H1 (cell line): Measurements from ENCODE around the gene C3orf22. TPM values are rescaled to one million over a fixed set of nuclear protein-coding genes. Genes with fewer than 3 reads are reported as not detected.

Experiments used
- CTCF ChIA-PET: fragments of 300-600 bp; sonication (Branson Sonifier 250); formaldehyde crosslinking; loops from one replicate; lab custom pipeline; 2021; ENCODE audit not compliant: partially characterized antibody; lab: Charles Lee
- POLR2A ChIA-PET: fragments of 300-600 bp; sonication (Branson Sonifier 250); formaldehyde crosslinking; loops from one replicate; lab custom pipeline; 2021; ENCODE audit warnings: inconsistent platforms; ENCODE audit not compliant: partially characterized antibody; lab: Charles Lee
- DNase-seq, 2 experiments: peaks; one replicate each; pipeline versions ENCODE4 v3.0.0 to v3.0.0-alpha.2; 2010 to 2022; ENCODE audit warnings: low spot score in 2 of 2, low read depth in 1 of 2, mixed read lengths in 1 of 2
- FAIRE-seq: peaks from 2 replicates; lab custom pipeline; 2011; peaks lifted over from hg19 to GRCh38; lab: Jason Lieb, UNC
- H2AFZ ChIP-seq: 2 replicates; pipeline ENCODE4 v1.8.1; 2012; ENCODE audit warnings: low read length, inconsistent platforms
- H2AK5ac ChIP-seq: 2 replicates; pipeline ENCODE4 v1.6.1; 2013; ENCODE audit warnings: low read depth, low read length
- H2BK120ac ChIP-seq: replicated peaks from 2 replicates; pipeline ENCODE3; 2013; ENCODE audit warnings: low read depth, low read length, inconsistent platforms
- H2BK12ac ChIP-seq: 2 replicates; pipeline ENCODE4 v1.6.1; 2013; ENCODE audit warnings: low read depth, low read length
- H2BK15ac ChIP-seq: 2 replicates; pipeline ENCODE4 v1.6.1; 2013; ENCODE audit warnings: low read length
- H2BK20ac ChIP-seq: 2 replicates; pipeline ENCODE4 v1.6.1; 2013; ENCODE audit warnings: low read length
- H2BK5ac ChIP-seq: 2 replicates; pipeline ENCODE4 v1.6.1; 2013; ENCODE audit warnings: low read depth, low read length
- H3K14ac ChIP-seq: 2 replicates; pipeline ENCODE4 v1.6.1; 2013; ENCODE audit warnings: inconsistent platforms; ENCODE audit not compliant: insufficient read length
- H3K18ac ChIP-seq: 2 replicates; pipeline ENCODE4 v1.6.1; 2013; ENCODE audit warnings: low read length; ENCODE audit errors: extremely low read depth
- H3K23ac ChIP-seq: 2 replicates; pipeline ENCODE4 v1.6.1; 2013; ENCODE audit warnings: inconsistent platforms; ENCODE audit not compliant: insufficient read length
- H3K23me2 ChIP-seq: 2 replicates; pipeline ENCODE4 v1.6.1; 2013; ENCODE audit warnings: low read depth, low read length
- H3K27ac ChIP-seq: 2 replicates; pipeline ENCODE4 v1.6.1; 2011; ENCODE audit warnings: low read depth, low read length, inconsistent platforms
- H3K27me3 ChIP-seq, 4 experiments: replicated peaks in 1 of 4; 1 replicate in 1 of 4; 2 replicates in 3 of 4; pipeline versions ENCODE4 v1.6.1 to v1.8.1; 2011 to 2013; ENCODE audit warnings: low read length in 3 of 4, mild to moderate bottlenecking in 3 of 4, inconsistent platforms in 2 of 4, mixed read lengths in 2 of 4, moderate library complexity in 1 of 4; ENCODE audit not compliant: control insufficient read depth in 3 of 4, insufficient read depth in 3 of 4; ENCODE audit errors: extremely low read depth in 1 of 4
- H3K36me3 ChIP-seq, 4 experiments: 2 replicates each; pipeline versions ENCODE4 v1.6.1 to v1.8.1; 2011 to 2013; ENCODE audit warnings: mild to moderate bottlenecking in 4 of 4, low read length in 3 of 4, moderate library complexity in 2 of 4, control low read depth in 1 of 4, inconsistent platforms in 1 of 4; ENCODE audit not compliant: insufficient read depth in 4 of 4, control insufficient read depth in 2 of 4
- H3K4ac ChIP-seq: replicated peaks from 2 replicates; pipeline ENCODE3; 2013; ENCODE audit warnings: low read length, low read depth, mixed read lengths, inconsistent platforms; ENCODE audit not compliant: insufficient read length
- H3K4me1 ChIP-seq, 4 experiments: replicated peaks in 1 of 4; 1 replicate in 1 of 4; 2 replicates in 3 of 4; pipeline versions ENCODE4 v1.6.1 to v1.8.1; 2011 to 2013; ENCODE audit warnings: low read length in 3 of 4, inconsistent platforms in 2 of 4, mixed read lengths in 1 of 4; ENCODE audit not compliant: insufficient read depth in 4 of 4, control insufficient read depth in 3 of 4
- H3K4me2 ChIP-seq, 2 experiments: 2 replicates each; pipeline versions ENCODE4 v1.6.1 to v1.8.1; 2011 to 2013; ENCODE audit warnings: low read depth in 2 of 2, low read length in 2 of 2, control low read depth in 1 of 2, inconsistent platforms in 1 of 2, mild to moderate bottlenecking in 1 of 2; ENCODE audit not compliant: insufficient read depth in 1 of 2
- H3K4me3 ChIP-seq, 4 experiments: fragments of 200-600, 300-600 bp in 1 of 4; sonication (generic), shearing (Covaris generic), sonication (Bioruptor Twin) in 1 of 4; 2 replicates each; pipeline versions ENCODE4 v1.5.1 to v1.8.1; 2011 to 2016; ENCODE audit warnings: low read length in 4 of 4, low read depth in 3 of 4, control low read depth in 2 of 4, inconsistent platforms in 2 of 4, mild to moderate bottlenecking in 2 of 4, mixed read lengths in 1 of 4, moderate library complexity in 1 of 4; ENCODE audit not compliant: insufficient read depth in 2 of 4; ENCODE audit errors: extremely low read depth in 1 of 4
- H3K56ac ChIP-seq: replicated peaks from 2 replicates; pipeline ENCODE3; 2013; ENCODE audit warnings: low read depth, mild to moderate bottlenecking, mixed read lengths, low read length, inconsistent platforms; ENCODE audit not compliant: insufficient read length
- H3K79me1 ChIP-seq: 2 replicates; pipeline ENCODE4 v1.6.1; 2013; ENCODE audit warnings: low read depth, low read length, control low read depth
- H3K79me2 ChIP-seq, 2 experiments: 2 replicates each; pipeline versions ENCODE4 v1.6.1 to v1.8.1; 2012 to 2013; ENCODE audit warnings: low read length in 2 of 2, mild to moderate bottlenecking in 2 of 2, inconsistent platforms in 1 of 2; ENCODE audit not compliant: insufficient read depth in 2 of 2, control insufficient read depth in 1 of 2
- H3K9ac ChIP-seq, 4 experiments: replicated peaks in 1 of 4; 1 replicate in 1 of 4; 2 replicates in 3 of 4; pipeline versions ENCODE4 v1.6.1 to v1.8.1; 2011 to 2013; ENCODE audit warnings: low read depth in 3 of 4, low read length in 3 of 4, control low read depth in 2 of 4, mild to moderate bottlenecking in 2 of 4, moderate library complexity in 2 of 4, inconsistent platforms in 1 of 4; ENCODE audit errors: extremely low read depth in 1 of 4
- H3K9me3 ChIP-seq, 2 experiments: 2 replicates each; pipeline versions ENCODE4 v1.6.1 to v1.8.1; 2012 to 2013; ENCODE audit warnings: mild to moderate bottlenecking in 2 of 2, moderate library complexity in 2 of 2, control low read depth in 1 of 2, inconsistent platforms in 1 of 2, low read depth in 1 of 2, low read length in 1 of 2, mixed read lengths in 1 of 2; ENCODE audit not compliant: insufficient read depth in 2 of 2
- H4K20me1 ChIP-seq, 2 experiments: replicated peaks in 1 of 2; 2 replicates each; pipeline versions ENCODE3 to v1.8.1; 2011 to 2013; ENCODE audit warnings: inconsistent platforms in 2 of 2, low read length in 2 of 2, mild to moderate bottlenecking in 1 of 2; ENCODE audit not compliant: insufficient read depth in 2 of 2, control insufficient read depth in 1 of 2
- H4K5ac ChIP-seq: 2 replicates; pipeline ENCODE4 v1.6.1; 2013; ENCODE audit warnings: low read length, low read depth, mixed read lengths, inconsistent platforms; ENCODE audit not compliant: insufficient read length
- H4K8ac ChIP-seq: 2 replicates; pipeline ENCODE4 v1.8.0; 2013; ENCODE audit warnings: mild to moderate bottlenecking, moderate library complexity, low read length, inconsistent platforms; ENCODE audit not compliant: insufficient read depth; ENCODE audit errors: extremely low read depth
- H4K91ac ChIP-seq: replicated peaks from 2 replicates; pipeline ENCODE3; 2013; ENCODE audit warnings: low read length, mixed read lengths, inconsistent platforms; ENCODE audit not compliant: insufficient read length
- ASH2L ChIP-seq: fragments of 200-600, 300-600 bp; sonication (generic); IDR thresholded peaks from one replicate; pipeline ENCODE4 v1.7.1; 2017; ENCODE audit warnings: low read length
- BACH1 ChIP-seq: IDR thresholded peaks from 2 replicates; pipeline ENCODE4 v1.6.1; 2012; ENCODE audit warnings: low read length, improper control_type of control experiment
- BCL11A ChIP-seq, 2 experiments: IDR thresholded peaks; one replicate each; pipeline ENCODE4 v1.6.1; 2011; ENCODE audit warnings: low read depth in 2 of 2, low read length in 2 of 2, mild to moderate bottlenecking in 2 of 2
- CHD2 ChIP-seq: IDR thresholded peaks from 2 replicates; pipeline ENCODE4 v1.6.1; 2012; ENCODE audit warnings: low read length, improper control_type of control experiment
- CREB1 ChIP-seq: IDR thresholded peaks from 2 replicates; pipeline ENCODE4 v1.6.1; 2012; ENCODE audit warnings: inconsistent platforms
- E2F6 ChIP-seq: IDR thresholded peaks from 2 replicates; pipeline ENCODE4 v1.6.1; 2012; ENCODE audit warnings: inconsistent platforms
- EGR1 ChIP-seq: IDR thresholded peaks from 2 replicates; pipeline ENCODE4 v1.6.1; 2011; ENCODE audit warnings: low read depth, low read length, borderline replicate concordance
- FOSL1 ChIP-seq: IDR thresholded peaks from 2 replicates; pipeline ENCODE4 v1.6.1; 2011; ENCODE audit warnings: mild to moderate bottlenecking, low read depth, low read length, moderate library complexity; ENCODE audit not compliant: insufficient read depth
- GTF2F1 ChIP-seq: IDR thresholded peaks from 2 replicates; pipeline ENCODE4 v1.6.1; 2012; ENCODE audit warnings: low read depth, low read length, improper control_type of control experiment, borderline replicate concordance
- HDAC6 ChIP-seq: IDR thresholded peaks from one replicate; pipeline ENCODE4 v1.7.1; 2012; ENCODE audit warnings: low read depth, mild to moderate bottlenecking, inconsistent platforms, low read length, moderate library complexity
- KDM1A ChIP-seq: fragments of 200-600, 300-600 bp; sonication (generic); IDR thresholded peaks from 2 replicates; pipeline ENCODE4 v1.7.1; 2016; ENCODE audit warnings: mild to moderate bottlenecking, low read length, borderline replicate concordance
- MAFK ChIP-seq: IDR thresholded peaks from 2 replicates; pipeline ENCODE4 v1.6.1; 2012; ENCODE audit warnings: low read depth, mild to moderate bottlenecking, improper control_type of control experiment, low read length
- MAX ChIP-seq: IDR thresholded peaks from 2 replicates; pipeline ENCODE4 v1.6.1; 2012; ENCODE audit warnings: inconsistent platforms
- NANOG ChIP-seq: IDR thresholded peaks from 2 replicates; pipeline ENCODE4 v1.6.1; 2011; ENCODE audit warnings: low read length, low read depth, mild to moderate bottlenecking, inconsistent platforms; ENCODE audit not compliant: insufficient read depth, poor library complexity, severe bottlenecking
- TBP ChIP-seq: IDR thresholded peaks from 2 replicates; pipeline ENCODE4 v1.6.1; 2011; ENCODE audit warnings: low read depth, low read length, improper control_type of control experiment
- WGBS, 2 experiments: shearing (Covaris generic) in 1 of 2; methylation state at CpG; one replicate each; pipeline versions ENCODE4 v1.1.6 to v1.1.7; 2013 to 2015; ENCODE audit warnings: low lambda C conversion rate in 2 of 2, mixed read lengths in 2 of 2, inconsistent platforms in 1 of 2, low coverage in 1 of 2, missing lambda C conversion rate in 1 of 2; ENCODE audit not compliant: insufficient replicate concordance in 2 of 2, insufficient coverage in 1 of 2, insufficient read length in 1 of 2; ENCODE audit errors: extremely low coverage in 1 of 2, missing lambda C conversion rate in 1 of 2; 5-methylcytosine and 5-hydroxymethylcytosine counted together
- polyA plus RNA-seq, 7 experiments: library from polyadenylated mRNA; depleted of rRNA in 3 of 7; stranded (reverse) in 5 of 7; unstranded in 2 of 7; fragments of >200 nt in 5 of 7; fragments of 200-250 nt in 2 of 7; gene quantifications; 1 replicate in 5 of 7; 2 replicates in 1 of 7; 4 replicates in 1 of 7; pipeline versions ENCODE4 v1.2.1 to v1.2.3, GENCODE V29; 2011 to 2013; ENCODE audit warnings: missing spikeins in 2 of 7, mixed read lengths in 2 of 7
- total RNA-seq: library from RNA; stranded (reverse); fragmentation: NEBNext Ultra II Directional; extraction: Animal tissue kit (Norgen Biotek cat#: 25700); gene quantifications from 2 replicates; pipeline ENCODE4 v1.2.1, GENCODE V29; 2021

C3orf22 gene
- total and polyA plus RNA-seq, 2 of the 8 experiments (the other 6 are each of a cell fraction or from before 2014, with no cell fraction given), result not detected

- H3K56ac ChIP-seq, result no peak overlapping the region
- H3K23ac ChIP-seq, result no peak overlapping the region
- H4K91ac ChIP-seq, result no peak overlapping the region
- H4K20me1 ChIP-seq, result no peaks in the 10 kb centered on the region
- no peaks in the 10 kb centered on the region for H3K23me2 ChIP-seq
- no peak overlapping the region for H4K8ac ChIP-seq
- no peaks in the 10 kb centered on the region for H3K9me3 ChIP-seq
- H3K79me2 ChIP-seq, result no peaks in the 10 kb centered on the region
- WGBS, 2 experiments, result 81% methylated on average over 3 of the region's 3 CpGs; no CpG with 5 or more reads in 1 of the 2 experiments
- FAIRE-seq (no peak), DNase-seq (no peak)
- H2BK15ac ChIP-seq, result no peak overlapping the region
- ChIA-PET CTCF (interaction anchor here (0.6 to 1.5 kb wide), 4 partner anchors 11 to 480 kb away, joined by 3 read pairs; no protein-coding TSS in a partner anchor), POLR2A (no interaction called here)
- H2BK5ac ChIP-seq, result no peak overlapping the region
- H3K27ac ChIP-seq, result no peak overlapping the region
- no peak overlapping the region for H2BK12ac ChIP-seq
- no peak overlapping the region for H3K4me3 ChIP-seq
- H3K9ac ChIP-seq, result no peak overlapping the region
- H3K18ac ChIP-seq, result no peak overlapping the region
- no peaks in the 10 kb centered on the region for H3K36me3 ChIP-seq
- no peak overlapping the region for H3K14ac ChIP-seq
- no peaks in the 10 kb centered on the region for H3K79me1 ChIP-seq
- no peak overlapping the region for H2BK20ac ChIP-seq
- no peaks in the 10 kb centered on the region for H3K4me1 ChIP-seq
- no peaks in the 10 kb centered on the region for H3K27me3 ChIP-seq
- H3K4me2 ChIP-seq, result no peak overlapping the region
- H3K4ac ChIP-seq, result no peak overlapping the region
- no peak overlapping the region for H2BK120ac ChIP-seq
- H4K5ac ChIP-seq, result no peak overlapping the region
- H2AFZ ChIP-seq, result no peak overlapping the region
- no peak overlapping the region for H2AK5ac ChIP-seq
- TF ChIP-seq BACH1 (no peak), EGR1 (no peak), CREB1 (no peak), KDM1A (no peak), MAX (no peak), CHD2 (no peak), TBP (no peak), NANOG (no peak), GTF2F1 (no peak), HDAC6 (no peak), MAFK (no peak), FOSL1 (no peak), ASH2L (no peak), BCL11A (IDR thresholded peaks at IDR 0.05; ENCODE audit: low read depth in 2 of 2, low read length in 2 of 2) (no peak), E2F6 (no peak)
These were observed 47.3 kb upstream of the C3orf22 start for GRCh38 chr3:126606001-126606400.
